ENCODE measurements around the gene SLC24A3.

SLC24A3 gene

DNA sequence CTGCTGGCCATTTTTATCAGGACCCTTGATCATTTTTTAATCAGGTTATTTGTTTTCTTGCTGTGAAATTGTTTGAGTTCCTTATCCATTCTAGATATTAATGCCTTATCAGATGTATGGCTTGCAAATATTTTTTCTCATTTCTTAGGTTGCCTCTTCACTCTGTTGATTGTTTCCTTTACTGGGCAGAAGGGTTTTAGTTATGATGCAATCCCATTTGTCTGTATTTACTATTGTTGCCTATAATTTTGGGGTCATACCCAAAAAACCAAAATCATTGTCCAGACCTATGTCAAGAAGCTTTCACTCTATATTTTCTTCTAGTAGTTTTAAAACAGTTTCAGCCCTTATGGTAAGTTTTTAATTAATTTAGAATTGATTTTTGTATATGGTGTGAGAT is 172.5 kb downstream of the SLC24A3 start:
- DNase-seq (ENCODE audit: low spot score) = no peak

DNA sequence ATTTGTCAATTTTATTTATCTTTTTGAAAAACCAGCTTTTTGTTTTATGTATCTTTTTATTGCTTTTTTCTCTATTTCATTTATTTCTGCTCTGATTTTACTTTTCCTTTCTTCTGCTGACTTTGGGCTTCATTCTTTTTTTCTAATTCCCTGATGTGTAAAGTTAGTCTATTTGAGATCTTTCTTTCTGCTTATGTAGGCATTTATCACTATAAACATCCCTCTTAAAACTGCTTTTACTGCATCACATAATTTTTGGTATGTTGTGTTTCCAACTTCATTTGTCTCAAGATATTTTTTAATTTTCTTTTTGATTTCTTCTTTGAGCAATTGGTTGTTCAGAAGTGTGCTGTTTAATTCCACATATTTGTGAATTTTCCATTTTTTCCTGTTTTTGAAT is 174.8 kb downstream of the SLC24A3 start:
- no peak for DNase-seq (ENCODE audit: low spot score)

DNA sequence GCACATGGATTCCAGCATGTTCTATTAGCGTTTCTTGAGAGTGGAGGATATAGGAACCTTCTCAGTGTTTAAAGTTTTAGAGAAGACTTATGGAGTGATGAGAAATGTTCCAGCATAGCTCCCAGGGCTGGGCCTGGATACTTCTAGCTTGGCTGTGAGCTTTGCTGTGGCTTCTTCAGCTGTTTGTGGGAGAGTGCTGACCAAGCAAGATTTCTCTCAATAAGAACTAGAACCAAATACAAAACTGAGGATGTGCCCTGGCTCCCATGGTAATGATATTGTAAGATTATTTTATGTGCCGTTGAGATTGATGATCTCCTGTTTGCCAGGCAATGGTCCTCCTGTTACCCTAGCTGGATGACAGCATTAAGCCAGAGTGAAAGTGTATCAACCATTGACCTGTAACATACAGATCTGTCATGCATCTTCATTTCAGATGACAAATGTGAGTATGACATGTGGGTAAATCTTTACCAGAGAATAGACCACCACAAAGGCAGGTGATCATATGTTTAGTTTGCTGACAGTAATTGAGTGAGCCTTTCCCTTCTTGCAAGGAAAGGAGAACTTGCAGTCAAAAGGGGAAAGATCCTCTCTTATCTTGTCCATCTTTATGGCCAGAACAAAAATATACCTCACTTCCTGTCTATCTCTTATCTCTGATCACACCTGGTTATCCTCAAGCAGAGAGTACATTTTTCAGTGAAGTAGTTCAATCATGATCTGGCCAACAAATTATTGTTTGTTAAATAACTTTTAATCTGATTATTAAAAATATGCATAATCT is 180.1 kb downstream of the SLC24A3 start:
- DNase-seq (ENCODE audit: low spot score) = no peak

DNA sequence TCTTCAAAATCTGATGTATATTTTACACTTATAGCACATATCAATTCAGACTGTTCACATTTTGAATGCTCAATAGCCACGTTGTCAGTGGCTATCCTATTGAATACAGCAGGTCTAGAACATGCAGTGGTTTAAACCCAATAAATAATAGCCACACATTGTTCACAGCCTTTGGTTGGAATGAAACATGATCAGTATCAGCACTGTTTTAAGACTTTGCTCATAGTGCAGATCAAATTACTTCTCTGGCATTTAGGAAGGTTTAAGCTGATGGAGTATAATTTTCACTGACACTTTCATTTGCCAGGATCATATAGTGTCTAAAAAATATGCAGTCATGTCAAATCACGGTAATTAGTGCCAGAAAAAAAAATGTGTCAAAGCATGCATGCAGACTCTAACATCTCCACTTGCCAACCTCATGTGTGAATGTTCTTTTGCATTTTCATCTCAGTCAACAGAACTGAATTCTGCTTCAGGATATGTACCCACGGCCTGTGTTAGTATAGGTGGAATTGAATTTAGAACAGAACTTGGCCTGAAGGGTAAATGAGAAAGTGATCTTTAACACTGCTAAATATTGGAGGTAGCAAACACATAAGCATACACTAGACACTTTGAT is 184.1 kb downstream of the SLC24A3 start:
- DNase-seq (ENCODE audit: low spot score) = no peak

DNA sequence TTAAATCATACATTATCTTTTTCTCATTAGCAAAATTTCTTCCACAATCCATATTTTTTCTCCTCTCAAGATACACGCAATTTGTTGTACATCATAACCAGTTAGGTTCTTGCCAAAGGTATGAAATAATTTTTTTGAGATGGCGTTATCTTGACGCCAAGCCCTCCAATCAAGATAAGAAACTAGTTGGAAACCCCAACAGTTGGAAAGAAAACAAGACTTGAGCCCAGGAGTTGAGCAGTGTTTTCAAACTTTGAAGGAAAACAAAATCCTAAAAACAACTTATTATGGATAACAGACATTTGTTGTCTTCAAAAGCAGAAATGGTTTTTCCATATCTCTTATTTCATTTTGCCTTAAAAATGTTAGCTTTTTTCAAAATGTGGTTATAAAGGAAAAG is 184.8 kb downstream of the SLC24A3 start:
- no peak for DNase-seq (ENCODE audit: low spot score)

DNA sequence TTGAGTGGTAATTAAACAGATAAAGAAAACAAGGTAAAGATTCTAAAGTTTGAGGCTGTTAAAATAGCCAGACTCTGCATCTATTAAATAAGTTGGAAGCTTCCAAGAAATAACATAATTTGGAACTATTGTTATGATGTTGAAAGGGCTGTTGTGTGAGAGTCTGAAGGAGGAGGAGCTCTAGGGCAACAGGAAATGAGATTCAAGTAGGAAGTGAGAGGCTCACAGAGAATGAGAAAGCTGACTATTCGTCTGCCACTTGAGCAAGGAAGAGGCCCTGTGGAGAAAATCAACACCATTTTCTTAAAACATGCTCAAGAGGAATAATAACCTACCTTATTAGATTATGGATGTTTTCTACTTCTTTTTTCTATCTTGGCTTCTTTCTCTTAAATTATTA is 185.2 kb downstream of the SLC24A3 start:
- no peak for DNase-seq (ENCODE audit: low spot score)

DNA sequence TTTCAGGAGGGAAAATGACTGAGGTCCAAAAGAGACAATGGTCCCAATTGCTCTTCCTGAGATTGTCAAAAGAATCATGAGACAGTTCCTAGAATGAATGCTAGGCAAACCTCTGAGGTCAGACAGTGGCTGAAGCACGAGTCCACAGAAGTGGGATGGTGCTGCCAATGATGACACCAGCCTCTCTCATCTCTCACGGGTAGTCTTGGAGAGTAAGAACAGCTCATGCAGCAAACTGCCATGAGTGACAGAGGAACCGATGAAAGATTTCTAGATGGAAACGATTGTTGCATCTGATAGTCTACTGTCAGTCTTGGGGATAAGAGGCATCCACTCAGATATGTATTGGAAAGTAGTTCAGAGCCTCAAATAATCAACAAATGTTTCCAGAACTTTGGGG is 188.7 kb downstream of the SLC24A3 start:
- DNase-seq (ENCODE audit: low spot score) = no peak

DNA sequence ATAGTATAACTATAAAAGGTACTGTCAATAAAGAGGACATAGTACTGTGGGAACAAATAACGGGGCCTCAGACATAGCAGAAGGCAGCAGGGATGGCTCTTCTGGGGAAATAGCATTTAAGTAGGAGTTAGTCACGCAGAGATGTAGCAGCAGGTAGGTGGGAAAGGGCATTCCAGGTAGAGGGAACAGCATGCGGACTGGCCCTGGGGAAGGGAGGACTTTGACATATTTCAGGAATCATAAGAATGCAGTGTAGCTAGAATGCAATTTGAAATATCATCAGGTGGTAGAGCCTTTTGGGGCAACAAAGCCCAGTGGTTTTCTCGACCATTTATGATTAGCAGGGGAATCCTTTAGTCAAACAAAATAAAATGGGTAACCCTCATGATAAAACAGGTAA is 191.1 kb downstream of the SLC24A3 start:
- no peak for DNase-seq (ENCODE audit: low spot score)

DNA sequence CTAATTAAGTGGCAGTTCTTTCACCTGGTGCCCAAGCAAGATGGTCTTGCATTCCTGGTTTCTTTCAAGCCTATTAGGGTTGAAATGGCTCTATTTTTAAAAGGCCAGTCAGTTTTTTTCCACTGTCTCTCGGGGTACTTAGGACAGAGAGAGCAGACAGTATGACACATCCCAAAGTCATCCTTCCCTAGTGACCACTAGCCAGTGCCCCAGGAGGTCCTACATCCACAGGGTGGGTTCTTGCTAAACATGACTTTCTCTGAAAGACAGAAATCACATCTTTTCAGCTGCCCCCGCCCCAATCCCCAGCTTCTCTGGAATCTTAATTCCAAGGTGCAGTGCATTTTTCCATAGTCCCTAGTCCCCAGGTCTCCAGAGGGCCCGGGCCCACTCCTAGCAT is 192.4 kb downstream of the SLC24A3 start:
- DNase-seq (ENCODE audit: low spot score) = no peak

DNA sequence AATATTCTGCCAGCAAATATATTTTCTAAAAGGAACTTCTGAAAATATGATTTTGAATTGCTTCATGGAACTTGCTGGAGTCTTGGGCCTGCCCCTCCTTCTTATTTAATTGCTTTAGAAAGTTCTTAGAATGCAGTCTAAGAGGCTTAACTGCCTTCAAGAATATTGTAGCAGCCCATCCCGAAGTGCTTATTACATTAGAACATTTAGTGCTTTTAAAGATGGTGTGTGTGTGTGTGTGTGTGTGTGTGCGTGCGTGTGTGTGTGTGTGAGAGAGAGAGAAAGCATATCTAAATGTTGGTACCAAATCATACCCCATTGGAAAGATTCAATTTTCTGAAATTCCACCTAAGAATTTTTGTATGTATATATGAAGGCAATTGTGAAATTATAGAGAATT is 193.5 kb downstream of the SLC24A3 start:
- DNase-seq (ENCODE audit: low spot score) = no peak

DNA sequence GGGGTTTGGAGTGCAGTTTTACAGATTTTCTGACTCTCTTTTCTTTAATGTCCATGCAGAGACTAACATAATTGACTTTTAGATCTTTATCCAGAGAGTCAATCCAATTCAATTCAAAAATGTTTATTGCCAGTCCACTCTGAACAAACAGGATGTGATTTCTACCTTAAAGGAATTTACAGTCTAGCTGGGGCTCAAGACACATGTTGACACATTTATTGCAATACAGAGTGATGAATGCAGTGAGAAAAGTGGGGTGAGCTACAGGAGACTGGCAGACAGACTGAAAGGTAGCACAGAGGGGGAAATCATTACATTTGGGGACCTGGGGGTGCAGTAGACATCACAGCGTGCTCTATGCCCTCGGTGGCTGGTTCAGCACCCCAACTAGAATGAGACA is 193.9 kb downstream of the SLC24A3 start:
- DNase-seq (ENCODE audit: low spot score) = no peak

DNA sequence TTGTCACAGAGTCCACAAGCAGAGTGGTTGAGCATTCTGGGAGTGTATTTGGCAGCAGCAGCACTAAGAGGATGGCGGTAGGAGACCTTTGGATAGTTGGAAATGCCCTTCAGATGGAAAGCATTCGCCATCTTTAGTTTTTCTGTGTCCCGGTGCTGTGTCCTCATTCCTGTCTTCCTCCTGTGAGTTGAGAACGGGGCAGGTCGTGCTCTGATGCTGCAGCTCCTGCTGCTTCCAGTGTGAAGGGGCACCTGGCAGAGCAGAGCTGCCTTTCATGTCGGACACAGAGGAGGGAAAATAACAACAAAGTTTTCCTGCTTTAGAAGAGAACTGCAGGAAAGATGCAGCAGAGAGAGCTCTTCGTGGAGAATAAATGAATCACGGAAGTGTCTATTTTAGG is 194.8 kb downstream of the SLC24A3 start:
- no peak for DNase-seq (ENCODE audit: low spot score)

DNA sequence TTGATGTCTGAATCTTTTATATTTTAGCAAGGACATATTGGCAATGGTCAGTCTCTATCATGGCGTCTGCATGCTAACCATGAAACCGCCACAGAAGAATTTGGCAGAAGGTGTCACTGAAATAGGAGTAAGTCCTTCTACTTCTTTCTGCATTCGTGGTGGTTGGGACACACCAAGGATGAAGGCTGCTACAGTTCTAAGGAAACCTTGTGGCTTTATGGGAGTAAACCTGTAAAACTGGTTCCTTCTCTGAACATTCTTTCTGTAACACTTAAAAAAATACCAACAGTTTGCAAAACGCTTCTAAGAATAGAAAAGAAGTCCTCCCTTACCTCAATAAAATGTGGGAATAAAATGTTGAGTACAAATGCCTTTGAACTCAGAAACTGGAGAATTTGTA is 195.3 kb downstream of the SLC24A3 start:
- no peak for DNase-seq (ENCODE audit: low spot score)

DNA sequence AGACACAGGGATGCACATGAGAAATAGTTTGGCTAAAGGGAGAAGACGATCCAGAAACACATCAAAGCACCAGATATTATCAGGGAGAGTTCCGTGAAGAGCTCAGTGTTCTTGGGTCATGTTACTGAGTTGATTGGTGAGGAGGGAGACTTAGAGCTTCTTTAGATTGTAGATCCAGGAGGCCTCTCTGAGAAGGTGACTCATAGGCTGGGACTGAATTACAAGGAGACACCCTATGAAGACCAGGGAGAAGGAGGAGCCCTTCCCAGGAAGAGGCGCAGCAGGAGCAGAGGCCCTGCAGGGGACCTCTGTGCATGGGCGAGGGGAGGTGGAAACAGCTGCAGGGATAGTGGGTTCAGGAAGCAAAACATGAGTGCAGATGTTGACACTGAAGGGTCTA is 196.5 kb downstream of the SLC24A3 start:
- DNase-seq (ENCODE audit: low spot score) = no peak

DNA sequence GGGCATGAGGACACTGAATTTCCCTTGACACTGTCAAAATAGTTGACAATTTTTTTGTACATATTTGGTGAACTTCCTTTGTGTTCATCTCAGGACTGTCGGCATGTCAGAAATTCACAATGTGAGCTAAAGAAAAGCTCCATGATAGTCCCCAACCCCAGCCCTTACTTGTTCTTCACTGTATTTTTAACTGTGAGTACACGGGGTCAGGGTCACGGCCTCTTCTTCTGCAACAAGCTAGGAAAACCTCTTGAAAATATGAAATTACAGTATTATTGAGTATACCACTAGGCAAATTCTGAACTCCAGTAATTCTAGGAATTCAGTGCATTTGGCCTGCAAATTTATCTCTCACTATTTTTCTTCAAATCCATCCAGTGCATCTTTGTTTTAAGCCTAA is 199.4 kb downstream of the SLC24A3 start:
- no peak for DNase-seq (ENCODE audit: low spot score)

DNA sequence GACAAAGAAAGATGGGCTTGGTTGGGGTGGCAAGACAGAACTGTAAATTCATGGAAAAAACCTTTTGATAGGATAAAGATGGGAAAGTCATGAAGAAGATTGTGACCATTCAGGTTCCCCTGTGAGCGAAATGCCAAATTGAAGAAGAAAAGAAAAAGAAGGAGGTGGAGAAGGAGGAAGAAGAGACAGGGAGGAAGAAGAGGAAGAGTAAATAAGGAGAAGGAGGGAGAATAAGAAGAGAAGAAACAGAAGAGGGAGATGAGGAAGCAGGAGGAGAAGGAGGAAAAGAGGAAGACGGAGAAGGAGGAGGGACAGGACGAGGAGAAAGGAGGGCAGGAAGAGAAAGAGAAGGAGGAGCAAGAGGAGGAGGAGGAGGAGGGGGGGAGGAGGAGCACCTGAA is 199.8 kb downstream of the SLC24A3 start:
- DNase-seq (ENCODE audit: low spot score) = no peak

DNA sequence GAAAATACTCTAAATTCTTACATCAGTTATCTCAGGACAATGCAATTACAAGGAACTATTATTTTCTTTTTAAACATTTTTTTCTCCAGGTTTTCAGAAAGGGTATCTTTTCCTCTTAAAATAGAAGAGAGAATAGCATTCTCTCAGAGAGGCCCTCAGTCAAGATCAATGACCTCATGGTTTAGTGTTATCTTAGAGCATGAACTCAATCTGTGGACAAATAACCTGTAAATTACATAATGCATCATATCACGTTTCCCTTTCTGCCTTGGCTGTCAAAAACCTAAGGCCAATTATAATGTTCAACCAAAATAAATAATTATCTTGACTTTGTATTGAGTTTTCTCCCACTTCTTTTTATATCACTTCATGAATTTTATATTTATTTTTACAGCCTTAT is 202.2 kb downstream of the SLC24A3 start:
- no peak for DNase-seq (ENCODE audit: low spot score)

DNA sequence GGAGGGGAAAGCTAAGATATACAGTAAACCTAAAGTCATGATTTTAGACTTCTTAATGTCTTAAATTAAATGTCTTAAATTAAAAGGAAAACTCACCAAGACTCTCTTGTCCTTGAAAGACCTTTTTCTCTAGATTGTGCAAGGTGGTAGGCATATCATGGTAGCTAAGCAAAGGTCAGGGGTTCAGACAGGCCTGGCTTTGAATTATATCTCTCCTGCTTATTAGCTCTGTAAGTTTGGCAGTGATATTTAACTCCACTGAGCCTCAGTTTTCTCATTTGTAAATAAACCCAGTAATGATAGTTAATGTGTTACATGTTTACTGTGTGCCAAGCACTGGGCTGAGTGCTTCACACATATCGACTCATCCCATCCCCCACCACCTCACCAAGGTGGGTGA is 203.3 kb downstream of the SLC24A3 start:
- no peak for DNase-seq (ENCODE audit: low spot score)

DNA sequence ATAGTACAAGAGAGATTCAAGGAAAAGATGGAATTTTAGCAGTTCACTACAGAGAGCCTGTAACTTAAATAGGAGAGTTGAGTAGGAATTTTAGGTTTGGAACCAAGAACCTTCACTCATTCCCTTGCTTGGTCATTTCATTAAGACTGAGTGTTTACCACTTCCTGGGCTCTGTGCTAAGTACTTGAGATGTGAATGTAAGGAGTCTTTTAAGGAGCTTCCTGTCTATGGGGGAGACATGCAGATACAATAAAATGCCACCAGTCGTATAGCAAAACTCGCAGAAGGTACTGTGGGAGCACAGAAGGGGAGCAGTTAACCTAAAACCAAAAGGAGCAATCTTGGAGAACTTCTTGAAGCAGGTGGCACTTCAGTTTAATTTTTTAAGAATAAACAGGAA is 204.2 kb downstream of the SLC24A3 start:
- no peak for DNase-seq (ENCODE audit: low spot score)

DNA sequence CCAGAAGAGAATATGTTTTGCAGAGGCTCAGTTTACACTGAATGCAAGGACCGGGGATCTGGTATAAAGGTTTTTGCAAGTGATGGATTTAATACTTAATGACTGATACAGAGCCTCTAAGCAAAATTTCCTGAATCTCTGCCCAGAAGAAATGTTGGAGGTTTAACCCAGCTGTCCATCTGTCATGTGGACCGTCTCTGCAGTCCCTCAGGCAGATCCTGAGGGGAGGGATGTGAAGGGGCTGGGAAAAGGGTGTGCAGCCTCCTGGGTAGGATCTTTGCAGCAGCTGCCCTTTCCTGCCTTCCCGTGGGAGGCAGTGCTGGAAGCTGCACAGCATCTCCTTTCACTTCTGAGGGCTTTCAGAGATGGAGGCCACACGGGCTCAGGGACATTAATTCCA is 207.0 kb downstream of the SLC24A3 start:
- DNase-seq (ENCODE audit: low spot score) = no peak

DNA sequence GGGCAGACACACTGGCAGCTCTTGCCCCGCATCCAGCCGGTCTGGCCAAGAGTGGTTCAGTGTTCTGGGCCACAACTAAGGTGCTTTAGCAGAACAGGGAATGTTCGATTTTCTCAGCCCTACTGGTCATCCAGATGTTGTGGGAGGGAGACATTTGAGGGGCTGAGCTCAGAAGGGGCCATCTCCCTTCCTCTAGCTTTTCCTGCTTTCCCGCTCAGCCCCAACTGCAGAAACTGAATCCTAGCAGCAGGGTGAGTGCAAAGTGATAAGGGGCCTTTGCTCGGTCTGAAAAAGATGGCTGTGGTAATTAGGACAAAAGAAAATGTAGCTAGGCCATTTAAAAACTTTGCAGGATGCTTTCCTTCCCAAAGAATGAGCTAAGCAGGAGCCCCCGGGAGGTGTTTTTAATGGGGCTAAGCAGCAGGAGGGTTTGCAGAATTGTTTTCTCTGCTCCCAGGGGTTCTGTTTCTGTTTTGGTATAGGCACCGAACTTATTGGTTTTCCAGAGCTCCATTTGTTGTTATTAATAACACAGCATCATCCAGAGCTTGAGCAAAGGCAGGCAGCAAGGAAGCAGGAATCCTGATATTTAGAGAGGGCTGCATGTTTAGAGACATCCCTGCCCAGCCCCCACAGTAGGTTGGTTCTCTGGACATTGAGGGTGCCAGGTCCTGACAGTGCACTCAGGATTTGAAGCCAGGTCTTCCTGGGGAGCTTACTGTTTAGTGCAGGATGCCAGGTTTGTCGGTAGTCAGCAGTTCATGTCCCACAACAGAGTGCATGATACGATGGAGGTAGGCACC is 210.9 kb downstream of the SLC24A3 start:
- DNase-seq (ENCODE audit: low spot score) = no peak

DNA sequence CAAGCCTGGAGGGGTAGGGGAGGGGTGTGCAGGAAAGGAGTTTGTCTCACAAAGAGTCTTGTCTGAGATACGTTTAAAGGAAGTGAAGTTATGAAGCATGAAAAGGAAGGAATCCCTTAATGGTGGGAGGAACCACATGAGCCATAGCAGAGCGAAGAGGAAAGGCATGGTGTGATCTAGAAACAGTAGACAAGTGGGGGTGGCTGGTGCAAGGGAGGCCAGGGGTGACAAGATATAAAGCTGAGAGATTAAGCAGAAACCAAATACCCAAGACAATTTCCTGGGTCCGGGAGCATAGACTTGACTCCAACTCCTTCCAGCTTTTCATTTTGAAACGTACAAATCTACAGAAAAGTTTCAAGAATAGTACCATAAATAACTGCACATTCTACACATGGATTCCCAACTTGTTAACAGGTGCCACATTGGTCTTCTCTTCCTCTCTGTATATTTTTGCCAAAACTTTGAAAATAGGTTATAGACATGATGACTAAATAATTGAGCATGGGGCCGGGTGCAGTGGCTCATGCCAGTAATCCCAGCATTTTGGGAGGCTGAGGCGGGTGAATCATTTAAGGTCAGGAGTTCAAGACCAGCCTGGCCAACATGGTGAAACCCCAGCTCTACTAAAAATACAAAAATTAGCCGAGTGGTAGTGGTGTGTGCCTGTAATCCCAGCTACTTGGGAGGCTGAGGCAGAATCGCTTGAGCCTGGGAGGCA is 211.6 kb downstream of the SLC24A3 start:
- no peak for DNase-seq (ENCODE audit: low spot score)

DNA sequence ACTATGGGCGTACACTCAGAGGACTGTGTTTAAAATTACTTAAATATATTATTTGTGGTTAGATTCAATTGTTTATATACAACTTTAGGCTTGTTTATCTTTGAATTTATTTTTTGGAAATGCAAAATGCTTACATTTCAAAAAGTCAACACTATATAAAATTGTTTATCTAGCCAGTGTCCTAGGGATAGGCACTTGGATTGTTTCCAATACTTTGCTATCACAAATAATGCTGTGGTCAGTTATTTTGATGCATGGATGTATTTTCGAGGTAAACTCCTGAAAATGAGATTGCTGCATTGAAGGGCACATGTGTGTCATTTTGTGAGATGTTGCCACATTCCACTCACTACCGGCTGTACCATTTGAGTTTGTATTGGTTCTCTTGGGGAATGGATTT is 213.9 kb downstream of the SLC24A3 start:
- DNase-seq (ENCODE audit: low spot score) = no peak

Data from AG20443 (cell line).